ENCODE results near the gene CTBP2. TPM values are rescaled to one million over a fixed set of nuclear protein-coding genes. Genes with fewer than 3 reads are reported as not detected.
A peak's percentile ranks its signal among the peaks of the same experiment; 100 is the strongest.

The CTBP2 gene
- total and polyA plus RNA-seq, 10 donors = 6.7 to 74.4 (median 40.1) TPM

DNA sequence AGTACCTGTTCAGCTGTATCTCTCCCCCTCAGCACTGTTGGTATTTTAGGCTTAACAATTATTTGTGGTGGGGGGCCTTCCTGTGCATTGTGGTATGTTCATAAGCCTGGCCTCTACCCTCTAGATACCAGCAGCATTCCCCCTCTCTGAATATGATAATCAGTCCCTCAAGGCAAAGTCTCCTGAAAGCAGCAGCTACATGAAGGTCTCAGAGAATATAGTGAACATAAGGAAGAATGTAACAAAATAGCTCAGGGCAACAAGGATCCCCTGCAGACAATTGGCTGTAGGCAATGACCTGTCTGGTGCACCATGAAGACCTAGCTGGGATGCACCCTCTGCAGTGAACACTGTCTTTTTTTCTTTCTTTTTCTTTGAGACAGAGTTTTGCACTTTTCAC lies 86.4 kb downstream of the CTBP2 start:
- peaks cover 0 to 70% (median 0%) of the 10 kb centered on the region in 7 donors for H3K27me3 ChIP-seq (replicated peaks in 1 of 7)
- DNase-seq = no peak
- H3K4me3 ChIP-seq = no peak overlapping the region
- TF ChIP-seq POLR2AphosphoS5 (IDR thresholded peaks at IDR 0.05) (no peak), POLR2A (IDR thresholded peaks at IDR 0.05) (no peak)
- TF ChIP-seq, protein P1, sequence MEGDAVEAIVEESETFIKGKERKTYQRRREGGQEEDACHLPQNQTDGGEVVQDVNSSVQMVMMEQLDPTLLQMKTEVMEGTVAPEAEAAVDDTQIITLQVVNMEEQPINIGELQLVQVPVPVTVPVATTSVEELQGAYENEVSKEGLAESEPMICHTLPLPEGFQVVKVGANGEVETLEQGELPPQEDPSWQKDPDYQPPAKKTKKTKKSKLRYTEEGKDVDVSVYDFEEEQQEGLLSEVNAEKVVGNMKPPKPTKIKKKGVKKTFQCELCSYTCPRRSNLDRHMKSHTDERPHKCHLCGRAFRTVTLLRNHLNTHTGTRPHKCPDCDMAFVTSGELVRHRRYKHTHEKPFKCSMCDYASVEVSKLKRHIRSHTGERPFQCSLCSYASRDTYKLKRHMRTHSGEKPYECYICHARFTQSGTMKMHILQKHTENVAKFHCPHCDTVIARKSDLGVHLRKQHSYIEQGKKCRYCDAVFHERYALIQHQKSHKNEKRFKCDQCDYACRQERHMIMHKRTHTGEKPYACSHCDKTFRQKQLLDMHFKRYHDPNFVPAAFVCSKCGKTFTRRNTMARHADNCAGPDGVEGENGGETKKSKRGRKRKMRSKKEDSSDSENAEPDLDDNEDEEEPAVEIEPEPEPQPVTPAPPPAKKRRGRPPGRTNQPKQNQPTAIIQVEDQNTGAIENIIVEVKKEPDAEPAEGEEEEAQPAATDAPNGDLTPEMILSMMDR (IDR thresholded peaks at IDR 0.05 in 8 of 11, conservative IDR thresholded peaks at IDR 0.05 in 3 of 11) = no peak
- intact Hi-C loops (cut with DNase I; ENCODE audit: low total_unique reads) = no loop called here
- H3K4me1 ChIP-seq = peaks cover 0 to 22% (median 4%) of the 10 kb centered on the region in 6 donors
- H3K9me3 ChIP-seq = no peaks in the 10 kb centered on the region
- no peak overlapping the region for H3K27ac ChIP-seq
- peaks cover 0 to 42% (median 0%) of the 10 kb centered on the region in 6 donors for H3K36me3 ChIP-seq

DNA sequence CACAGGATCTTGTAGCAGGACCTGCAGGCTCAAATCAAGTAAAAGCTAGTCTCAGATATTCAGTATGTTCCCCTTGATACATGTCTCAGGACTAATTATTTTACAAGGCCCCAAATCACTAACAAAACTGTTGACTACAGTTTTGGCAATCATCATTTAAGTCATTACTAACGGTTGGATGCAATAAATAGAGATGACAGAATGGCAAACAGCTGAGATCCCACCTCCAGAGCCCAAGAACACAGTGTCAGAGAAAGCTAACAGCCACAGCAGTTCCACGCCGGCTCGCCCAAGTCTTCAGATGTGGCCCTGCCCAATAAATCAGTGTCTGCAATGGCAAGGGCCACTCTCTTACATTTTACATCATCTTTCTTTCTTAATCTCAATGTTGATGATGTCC lies 87.6 kb downstream of the CTBP2 start:
- peaks cover 0 to 82% (median 0%) of the 10 kb centered on the region in 7 donors for H3K27me3 ChIP-seq (replicated peaks in 1 of 7)
- intact Hi-C loops (cut with DNase I; ENCODE audit: low total_unique reads) = no loop called here
- no peak overlapping the region for H3K4me3 ChIP-seq
- DNase-seq = no peak
- TF ChIP-seq POLR2A (IDR thresholded peaks at IDR 0.05) (no peak), POLR2AphosphoS5 (IDR thresholded peaks at IDR 0.05) (no peak)
- TF ChIP-seq, protein P1 (IDR thresholded peaks at IDR 0.05 in 8 of 11, conservative IDR thresholded peaks at IDR 0.05 in 3 of 11) = no peak
- 83 to 95% (median 93%) methylated on average over 4 of the region's 4 CpGs for WGBS, 5 donors
- H3K9me3 ChIP-seq = no peaks in the 10 kb centered on the region
- peaks cover 0 to 44% (median 0%) of the 10 kb centered on the region in 6 donors for H3K36me3 ChIP-seq
- peaks cover 0 to 34% (median 7%) of the 10 kb centered on the region in 6 donors for H3K4me1 ChIP-seq
- H3K27ac ChIP-seq = no peak overlapping the region

- peaks cover 0 to 41% (median 13%) of the 10 kb centered on the region in 6 donors for H3K4me1 ChIP-seq
- TF ChIP-seq POLR2AphosphoS5 (IDR thresholded peaks at IDR 0.05) = peak in 1 of 3 donors; percentile 12
- no peak for TF ChIP-seq POLR2A (IDR thresholded peaks at IDR 0.05)
- TF ChIP-seq, protein P1 (IDR thresholded peaks at IDR 0.05 in 8 of 11, conservative IDR thresholded peaks at IDR 0.05 in 3 of 11) = no peak
- H3K27ac ChIP-seq = no peak overlapping the region
- H3K4me3 ChIP-seq = no peak overlapping the region
- H3K36me3 ChIP-seq = peaks cover 0 to 38% (median 0%) of the 10 kb centered on the region in 6 donors
- peaks cover 0 to 85% (median 0%) of the 10 kb centered on the region in 7 donors for H3K27me3 ChIP-seq (replicated peaks in 1 of 7)
- no peaks in the 10 kb centered on the region for H3K9me3 ChIP-seq
- no peak for DNase-seq
- intact Hi-C loops (cut with DNase I; ENCODE audit: low total_unique reads) = no loop called here
- WGBS, 5 donors = 85 to 94% (median 91%) methylated on average over 11 of the region's 11 CpGs
Measured at GRCh38 chr10:125071008-125071407, 89.4 kb downstream of the CTBP2 start.

DNA sequence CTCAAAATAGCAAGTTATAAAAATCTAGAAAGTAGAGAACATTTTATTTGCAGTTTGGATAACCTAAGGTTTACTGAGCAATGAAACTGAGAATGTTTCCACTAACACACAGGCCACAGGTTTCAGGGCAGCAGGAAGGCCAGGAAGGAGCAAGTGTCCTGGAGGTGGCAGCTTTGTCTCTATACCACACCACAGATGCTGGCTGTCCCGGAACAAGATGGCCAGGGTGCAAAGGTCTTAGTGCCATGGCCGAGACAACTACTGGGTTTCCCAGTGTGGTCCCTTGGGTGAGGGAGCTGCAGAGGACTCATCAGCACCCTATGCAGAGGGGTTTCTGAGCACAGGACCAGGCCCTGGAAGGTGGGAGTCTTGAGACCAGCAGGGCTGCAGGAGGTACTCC lies 92.0 kb downstream of the CTBP2 start:
- H3K4me1 ChIP-seq = peaks cover 17 to 67% (median 39%) of the 10 kb centered on the region in 6 donors
- peaks cover 0 to 70% (median 0%) of the 10 kb centered on the region in 7 donors for H3K27me3 ChIP-seq (replicated peaks in 1 of 7)
- no peak overlapping the region for H3K27ac ChIP-seq
- no peak overlapping the region for H3K4me3 ChIP-seq
- intact Hi-C loops (cut with DNase I; ENCODE audit: low total_unique reads) = no loop called here
- no peak for TF ChIP-seq POLR2A (IDR thresholded peaks at IDR 0.05)
- TF ChIP-seq POLR2AphosphoS5 (IDR thresholded peaks at IDR 0.05) = no peak
- TF ChIP-seq, protein P1 (IDR thresholded peaks at IDR 0.05 in 8 of 11, conservative IDR thresholded peaks at IDR 0.05 in 3 of 11) = no peak
- WGBS, 5 donors = 58 to 81% (median 70%) methylated on average over 2 of the region's 2 CpGs
- H3K9me3 ChIP-seq = no peaks in the 10 kb centered on the region
- peaks cover 0 to 25% (median 0%) of the 10 kb centered on the region in 6 donors for H3K36me3 ChIP-seq
- no peak for DNase-seq

Data from spleen (tissue), 11 donors.